Endothelial cell of umbilical vein (primary cell): ENCODE results near the gene FANCE. TPM values are rescaled to one million over a fixed set of nuclear protein-coding genes. Genes with fewer than 3 reads are reported as not detected.

ENCODE experiments used
- BruUV-seq: library from RNA; stranded (reverse); fragments of 400-500 nt; replicated peaks from 2 replicates; lab custom pipeline; 2021; lab: Mats Ljungman, UMichigan
- CTCF ChIA-PET: fragments of 300-600, 350-600 bp; sonication (Branson Sonifier 250); formaldehyde crosslinking; loops from one replicate; lab custom pipeline; 2021; ENCODE audit warnings: antibody characterized with exemption, inconsistent platforms; lab: Charles Lee
- POLR2A ChIA-PET: fragments of 300-600, 350-600 bp; sonication (Branson Sonifier 250); formaldehyde crosslinking; loops from one replicate; lab custom pipeline; 2021; ENCODE audit warnings: antibody characterized with exemption, inconsistent platforms; lab: Charles Lee
- DNase-seq: peaks from one replicate; pipeline ENCODE4 v3.0.0-alpha.2; 2011; ENCODE audit warnings: low read depth, low spot score
- FAIRE-seq: peaks from 2 replicates; lab custom pipeline; 2011; peaks lifted over from hg19 to GRCh38; lab: Jason Lieb, UNC
- H2AFZ ChIP-seq: 2 replicates; pipeline ENCODE4 v1.6.0; 2012; ENCODE audit warnings: low read depth, low read length, control low read depth, inconsistent platforms
- H3K27ac ChIP-seq: 2 replicates; pipeline ENCODE4 v1.5.1; 2011; ENCODE audit warnings: low read depth, mild to moderate bottlenecking, control low read depth, low read length, moderate library complexity; ENCODE audit not compliant: insufficient read depth
- H3K27me3 ChIP-seq, 2 experiments: 2 replicates each; pipeline versions ENCODE4 v1.6.0 to v1.6.1; 2011; ENCODE audit warnings: low read length in 2 of 2, mixed read lengths in 1 of 2; ENCODE audit not compliant: control insufficient read depth in 2 of 2, insufficient read depth in 2 of 2
- H3K36me3 ChIP-seq, 2 experiments: 2 replicates in 1 of 2; 3 replicates in 1 of 2; pipeline ENCODE4 v1.5.1; 2011; ENCODE audit warnings: low read length in 2 of 2, mild to moderate bottlenecking in 1 of 2, moderate library complexity in 1 of 2; ENCODE audit not compliant: control insufficient read depth in 2 of 2, insufficient read depth in 2 of 2; ENCODE audit errors: extremely low read depth in 1 of 2
- H3K4me1 ChIP-seq: 3 replicates; pipeline ENCODE4 v1.5.1; 2011; ENCODE audit warnings: mild to moderate bottlenecking, low read length; ENCODE audit not compliant: control insufficient read depth, insufficient read depth; ENCODE audit errors: extremely low read depth
- H3K4me2 ChIP-seq: 2 replicates; pipeline ENCODE4 v1.6.1; 2011; ENCODE audit warnings: low read length, control low read depth, mixed read lengths; ENCODE audit not compliant: insufficient read depth
- H3K4me3 ChIP-seq, 3 experiments: fragments of 200-600 bp in 1 of 3; sonication (generic), shearing (Covaris generic) in 1 of 3; replicated peaks in 1 of 3; 2 replicates each; pipeline ENCODE4 v1.5.1; 2011 to 2016; ENCODE audit warnings: control low read depth in 3 of 3, low read length in 3 of 3, mild to moderate bottlenecking in 2 of 3, inconsistent platforms in 1 of 3, low read depth in 1 of 3, moderate library complexity in 1 of 3; ENCODE audit not compliant: insufficient read depth in 1 of 3
- H3K79me2 ChIP-seq: 2 replicates; pipeline ENCODE4 v1.6.0; 2012; ENCODE audit warnings: low read length, inconsistent platforms; ENCODE audit not compliant: control insufficient read depth, insufficient read depth
- H3K9ac ChIP-seq: replicated peaks from 2 replicates; pipeline ENCODE3; 2011; ENCODE audit warnings: low read length, control low read depth; ENCODE audit not compliant: insufficient read depth; ENCODE audit errors: extremely low read depth
- H3K9me1 ChIP-seq: replicated peaks from 3 replicates; pipeline ENCODE4 v1.6.0; 2011; ENCODE audit warnings: mild to moderate bottlenecking, low read length; ENCODE audit not compliant: control insufficient read depth, insufficient read depth; ENCODE audit errors: extremely low read depth
- H3K9me3 ChIP-seq: replicated peaks from 2 replicates; pipeline ENCODE4 v1.5.1; 2012; ENCODE audit warnings: low read length, inconsistent platforms; ENCODE audit not compliant: control insufficient read depth, insufficient read depth
- H4K20me1 ChIP-seq: replicated peaks from 2 replicates; pipeline ENCODE3; 2011; ENCODE audit warnings: mild to moderate bottlenecking, low read length; ENCODE audit not compliant: control insufficient read depth, insufficient read depth; ENCODE audit errors: extremely low read depth
- EZH2 ChIP-seq: IDR thresholded peaks from 2 replicates; pipeline ENCODE4 v1.6.1; 2012; ENCODE audit warnings: borderline replicate concordance, low read depth, mild to moderate bottlenecking, moderate library complexity, low read length, inconsistent platforms; ENCODE audit not compliant: severe bottlenecking
- GATA2 ChIP-seq: IDR thresholded peaks from 2 replicates; pipeline ENCODE4 v1.7.0; 2011; ENCODE audit warnings: low read depth, mild to moderate bottlenecking, moderate library complexity, mixed read lengths, low read length; ENCODE audit not compliant: insufficient read length, insufficient read depth
- dilution Hi-C: fragments of 300-500 bp; cut with MboI; formaldehyde crosslinking; loops from one replicate; pipeline ENCODE4 v1.15.0; 2019; ENCODE audit warnings: low sequenced_read_pairs; ENCODE audit not compliant: extremely low pct_ligation_motif_present
- intact Hi-C: fragments of 100-400 bp; cut with micrococcal nuclease; formaldehyde crosslinking; loops from one replicate; pipeline ENCODE4 v1.10.0; 2022
- polyA plus RNA-seq, 4 experiments: library from polyadenylated mRNA; depleted of rRNA in 3 of 4; stranded (reverse) in 3 of 4; unstranded in 1 of 4; fragments of >200 nt; gene quantifications; 2 replicates each; pipeline versions ENCODE4 v1.2.1 to v1.2.3, GENCODE V29; 2011 to 2012; ENCODE audit warnings: missing spikeins in 1 of 4
- total RNA-seq: library from RNA; stranded (reverse); gene quantifications from 2 replicates; pipeline ENCODE4 v1.2.3, GENCODE V29; 2021
- TF ChIP-seq, protein P1 (sequence below), 2 donors: IDR thresholded peaks; 1 replicate in 1 of 2; 2 replicates in 1 of 2; pipeline ENCODE4 v1.5.1; 2011; ENCODE audit warnings: low read length in 2 of 2, mild to moderate bottlenecking in 2 of 2, moderate library complexity in 2 of 2, control low read depth in 1 of 2, inconsistent platforms in 1 of 2, low read depth in 1 of 2; ENCODE audit not compliant: insufficient read depth in 1 of 2; ENCODE audit errors: extremely low read depth in 1 of 2

The FANCE gene
- total and polyA plus RNA-seq, 2 donors (not counting 3 experiments of a cell fraction or from before 2014, with no cell fraction given): 9.1 to 12.7 TPM

- Histone ChIP-seq H3K27ac (no peak overlapping the region), H3K4me3 (no peak overlapping the region), H3K9ac (no peak overlapping the region), H3K4me2 (no peak overlapping the region), H3K27me3 (peaks cover 24 to 48% of the 10 kb centered on the region in 2 experiments), H3K79me2 (no peaks in the 10 kb centered on the region), H4K20me1 (no peaks in the 10 kb centered on the region), H3K36me3 (no peaks in the 10 kb centered on the region), H3K9me1 (no peaks in the 10 kb centered on the region), H3K9me3 (no peaks in the 10 kb centered on the region), H2AFZ (no peak overlapping the region), H3K4me1 (no peaks in the 10 kb centered on the region)
- BruUV-seq: no TSS peak
- ChIA-PET CTCF (interaction anchor here (0.6 to 1.4 kb wide), 3 partner anchors 10 to 230 kb away, joined by 3 to 4 read pairs (median 3); no protein-coding TSS in a partner anchor), POLR2A (interaction anchor here (0.6 kb wide), 1 partner anchor 535 kb away, joined by 5 read pairs; no protein-coding TSS in a partner anchor)
- DNase-seq (no peak), FAIRE-seq (no peak)
- TF ChIP-seq, protein P1, sequence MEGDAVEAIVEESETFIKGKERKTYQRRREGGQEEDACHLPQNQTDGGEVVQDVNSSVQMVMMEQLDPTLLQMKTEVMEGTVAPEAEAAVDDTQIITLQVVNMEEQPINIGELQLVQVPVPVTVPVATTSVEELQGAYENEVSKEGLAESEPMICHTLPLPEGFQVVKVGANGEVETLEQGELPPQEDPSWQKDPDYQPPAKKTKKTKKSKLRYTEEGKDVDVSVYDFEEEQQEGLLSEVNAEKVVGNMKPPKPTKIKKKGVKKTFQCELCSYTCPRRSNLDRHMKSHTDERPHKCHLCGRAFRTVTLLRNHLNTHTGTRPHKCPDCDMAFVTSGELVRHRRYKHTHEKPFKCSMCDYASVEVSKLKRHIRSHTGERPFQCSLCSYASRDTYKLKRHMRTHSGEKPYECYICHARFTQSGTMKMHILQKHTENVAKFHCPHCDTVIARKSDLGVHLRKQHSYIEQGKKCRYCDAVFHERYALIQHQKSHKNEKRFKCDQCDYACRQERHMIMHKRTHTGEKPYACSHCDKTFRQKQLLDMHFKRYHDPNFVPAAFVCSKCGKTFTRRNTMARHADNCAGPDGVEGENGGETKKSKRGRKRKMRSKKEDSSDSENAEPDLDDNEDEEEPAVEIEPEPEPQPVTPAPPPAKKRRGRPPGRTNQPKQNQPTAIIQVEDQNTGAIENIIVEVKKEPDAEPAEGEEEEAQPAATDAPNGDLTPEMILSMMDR (IDR thresholded peaks at IDR 0.05; ENCODE audit: extremely low read depth in 1 of 2, insufficient read depth in 1 of 2, low read depth in 1 of 2, low read length in 2 of 2): no peak
- dilution Hi-C loops (no loop called here), intact Hi-C loops (no loop called here)
These were observed 55.1 kb downstream of the FANCE start for GRCh38 chr6:35507221-35507620.

DNA sequence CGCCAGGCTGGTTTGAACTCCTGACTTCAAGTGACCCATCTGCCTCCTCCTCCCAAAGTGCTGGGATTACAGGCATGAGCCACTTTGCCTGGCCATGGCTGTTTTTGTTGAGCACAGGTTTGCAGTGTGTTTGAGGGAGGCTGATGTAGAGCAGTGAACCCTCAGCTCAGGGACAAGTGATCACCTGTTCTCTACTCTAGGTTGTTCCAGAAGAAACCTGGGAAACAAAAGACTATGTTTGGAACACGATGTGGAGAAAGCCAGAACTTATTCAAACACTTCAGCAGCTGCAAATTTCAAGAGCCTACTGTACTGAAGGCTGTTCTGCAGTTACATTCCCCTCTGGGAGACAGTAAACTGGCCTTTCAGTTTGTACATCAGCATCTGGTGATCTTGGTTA is 55.9 kb downstream of the FANCE start:
- BruUV-seq: no TSS peak
- H2AFZ ChIP-seq: no peak overlapping the region
- DNase-seq: no peak
- dilution Hi-C loops (no loop called here), intact Hi-C loops (no loop called here)
- no peaks in the 10 kb centered on the region for H3K4me1 ChIP-seq
- no peaks in the 10 kb centered on the region for H3K36me3 ChIP-seq
- CTCF ChIA-PET: interaction anchor here (0.6 to 2.5 kb wide), 5 partner anchors 9 to 229 kb away, joined by 3 to 11 read pairs (median 4); partner anchors contain the start of gene ARMC12
- TF ChIP-seq GATA2 (no peak), EZH2 (peak; percentile 34)
- no peak overlapping the region for H3K4me3 ChIP-seq
- POLR2A ChIA-PET: interaction anchor here (0.6 kb wide), 1 partner anchor 71 kb away, joined by 3 read pairs; no protein-coding TSS in a partner anchor
- no peak overlapping the region for H3K4me2 ChIP-seq
- no peak for FAIRE-seq
- H3K9me3 ChIP-seq: no peaks in the 10 kb centered on the region
- H3K27me3 ChIP-seq: peaks cover 25 to 50% of the 10 kb centered on the region in 2 experiments
- H3K27ac ChIP-seq: no peak overlapping the region
- no peaks in the 10 kb centered on the region for H3K79me2 ChIP-seq
- no peak overlapping the region for H3K9ac ChIP-seq
- H3K9me1 ChIP-seq: no peaks in the 10 kb centered on the region
- no peaks in the 10 kb centered on the region for H4K20me1 ChIP-seq
